H1 (cell line): ENCODE measurements around the gene CHRNA5.

Source experiments
- POLR2A ChIP-seq, 2 experiments: IDR thresholded peaks; 1 replicate in 1 of 2; 2 replicates in 1 of 2; pipeline ENCODE4 v1.6.1; 2011; ENCODE audit warnings: low read depth in 2 of 2, low read length in 2 of 2, mild to moderate bottlenecking in 2 of 2; ENCODE audit errors: control extremely low read depth in 1 of 2
- TF ChIP-seq, protein P1 (sequence below): IDR thresholded peaks from 2 replicates; pipeline ENCODE4 v1.6.1; 2012; ENCODE audit warnings: inconsistent platforms

DNA sequence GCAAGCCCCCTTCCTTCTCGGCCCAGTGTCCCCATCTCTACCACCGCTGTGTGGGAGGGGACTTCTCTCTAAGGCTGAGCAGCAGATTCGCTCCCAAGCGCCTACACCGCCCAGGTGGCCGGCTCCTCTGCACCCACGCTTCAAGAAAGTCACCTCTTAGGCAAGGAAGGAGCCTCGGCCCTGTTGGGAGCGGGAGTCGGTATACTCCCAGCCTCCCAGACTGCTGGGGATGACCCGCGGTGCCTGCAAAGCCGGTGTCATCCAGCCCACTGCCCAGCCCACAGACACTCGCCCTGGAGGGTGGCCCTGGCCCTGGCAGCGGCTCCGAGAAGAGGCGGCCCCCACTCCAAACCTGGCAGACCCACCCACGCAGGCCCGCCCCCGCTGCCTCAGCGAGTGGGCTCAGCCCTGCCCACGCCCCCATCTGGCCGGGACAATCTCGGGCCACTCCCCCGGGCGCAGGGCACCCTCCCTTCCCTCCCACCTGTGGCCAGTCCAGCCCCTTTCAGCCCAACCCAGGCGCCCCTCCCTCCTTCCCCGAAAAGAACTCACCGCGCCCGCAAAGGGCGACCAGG, 75.3 kb downstream of the CHRNA5 start:
- TF ChIP-seq, protein P1, sequence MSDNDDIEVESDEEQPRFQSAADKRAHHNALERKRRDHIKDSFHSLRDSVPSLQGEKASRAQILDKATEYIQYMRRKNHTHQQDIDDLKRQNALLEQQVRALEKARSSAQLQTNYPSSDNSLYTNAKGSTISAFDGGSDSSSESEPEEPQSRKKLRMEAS: no peak
- TF ChIP-seq POLR2A (IDR thresholded peaks at IDR 0.05; ENCODE audit: control extremely low read depth in 1 of 2, low read depth in 2 of 2, low read length in 2 of 2): no peak
